H1 (cell line): ENCODE measurements around the gene SPPL3. TPM values are rescaled to one million over a fixed set of nuclear protein-coding genes. Genes with fewer than 3 reads are reported as not detected.

Experiments used
- CTCF ChIA-PET: fragments of 300-600 bp; sonication (Branson Sonifier 250); formaldehyde crosslinking; loops from one replicate; lab custom pipeline; 2021; ENCODE audit not compliant: partially characterized antibody; lab: Charles Lee
- POLR2A ChIA-PET: fragments of 300-600 bp; sonication (Branson Sonifier 250); formaldehyde crosslinking; loops from one replicate; lab custom pipeline; 2021; ENCODE audit warnings: inconsistent platforms; ENCODE audit not compliant: partially characterized antibody; lab: Charles Lee
- DNase-seq, 2 experiments: peaks; one replicate each; pipeline versions ENCODE4 v3.0.0 to v3.0.0-alpha.2; 2010 to 2022; ENCODE audit warnings: low spot score in 2 of 2, low read depth in 1 of 2, mixed read lengths in 1 of 2
- FAIRE-seq: peaks from 2 replicates; lab custom pipeline; 2011; peaks lifted over from hg19 to GRCh38; lab: Jason Lieb, UNC
- H2AFZ ChIP-seq: 2 replicates; pipeline ENCODE4 v1.8.1; 2012; ENCODE audit warnings: low read length, inconsistent platforms
- H2AK5ac ChIP-seq: 2 replicates; pipeline ENCODE4 v1.6.1; 2013; ENCODE audit warnings: low read depth, low read length
- H2BK120ac ChIP-seq: replicated peaks from 2 replicates; pipeline ENCODE3; 2013; ENCODE audit warnings: low read depth, low read length, inconsistent platforms
- H2BK12ac ChIP-seq: 2 replicates; pipeline ENCODE4 v1.6.1; 2013; ENCODE audit warnings: low read depth, low read length
- H2BK15ac ChIP-seq: 2 replicates; pipeline ENCODE4 v1.6.1; 2013; ENCODE audit warnings: low read length
- H2BK20ac ChIP-seq: 2 replicates; pipeline ENCODE4 v1.6.1; 2013; ENCODE audit warnings: low read length
- H2BK5ac ChIP-seq: 2 replicates; pipeline ENCODE4 v1.6.1; 2013; ENCODE audit warnings: low read depth, low read length
- H3K14ac ChIP-seq: 2 replicates; pipeline ENCODE4 v1.6.1; 2013; ENCODE audit warnings: inconsistent platforms; ENCODE audit not compliant: insufficient read length
- H3K18ac ChIP-seq: 2 replicates; pipeline ENCODE4 v1.6.1; 2013; ENCODE audit warnings: low read length; ENCODE audit errors: extremely low read depth
- H3K23ac ChIP-seq: 2 replicates; pipeline ENCODE4 v1.6.1; 2013; ENCODE audit warnings: inconsistent platforms; ENCODE audit not compliant: insufficient read length
- H3K23me2 ChIP-seq: 2 replicates; pipeline ENCODE4 v1.6.1; 2013; ENCODE audit warnings: low read depth, low read length
- H3K27ac ChIP-seq: 2 replicates; pipeline ENCODE4 v1.6.1; 2011; ENCODE audit warnings: low read depth, low read length, inconsistent platforms
- H3K27me3 ChIP-seq, 4 experiments: replicated peaks in 1 of 4; 1 replicate in 1 of 4; 2 replicates in 3 of 4; pipeline versions ENCODE4 v1.6.1 to v1.8.1; 2011 to 2013; ENCODE audit warnings: low read length in 3 of 4, mild to moderate bottlenecking in 3 of 4, inconsistent platforms in 2 of 4, mixed read lengths in 2 of 4, moderate library complexity in 1 of 4; ENCODE audit not compliant: control insufficient read depth in 3 of 4, insufficient read depth in 3 of 4; ENCODE audit errors: extremely low read depth in 1 of 4
- H3K36me3 ChIP-seq, 4 experiments: 2 replicates each; pipeline versions ENCODE4 v1.6.1 to v1.8.1; 2011 to 2013; ENCODE audit warnings: mild to moderate bottlenecking in 4 of 4, low read length in 3 of 4, moderate library complexity in 2 of 4, control low read depth in 1 of 4, inconsistent platforms in 1 of 4; ENCODE audit not compliant: insufficient read depth in 4 of 4, control insufficient read depth in 2 of 4
- H3K4ac ChIP-seq: replicated peaks from 2 replicates; pipeline ENCODE3; 2013; ENCODE audit warnings: low read length, low read depth, mixed read lengths, inconsistent platforms; ENCODE audit not compliant: insufficient read length
- H3K4me1 ChIP-seq, 4 experiments: replicated peaks in 1 of 4; 1 replicate in 1 of 4; 2 replicates in 3 of 4; pipeline versions ENCODE4 v1.6.1 to v1.8.1; 2011 to 2013; ENCODE audit warnings: low read length in 3 of 4, inconsistent platforms in 2 of 4, mixed read lengths in 1 of 4; ENCODE audit not compliant: insufficient read depth in 4 of 4, control insufficient read depth in 3 of 4
- H3K4me2 ChIP-seq, 2 experiments: 2 replicates each; pipeline versions ENCODE4 v1.6.1 to v1.8.1; 2011 to 2013; ENCODE audit warnings: low read depth in 2 of 2, low read length in 2 of 2, control low read depth in 1 of 2, inconsistent platforms in 1 of 2, mild to moderate bottlenecking in 1 of 2; ENCODE audit not compliant: insufficient read depth in 1 of 2
- H3K4me3 ChIP-seq, 4 experiments: fragments of 200-600, 300-600 bp in 1 of 4; sonication (generic), shearing (Covaris generic), sonication (Bioruptor Twin) in 1 of 4; 2 replicates each; pipeline versions ENCODE4 v1.5.1 to v1.8.1; 2011 to 2016; ENCODE audit warnings: low read length in 4 of 4, low read depth in 3 of 4, control low read depth in 2 of 4, inconsistent platforms in 2 of 4, mild to moderate bottlenecking in 2 of 4, mixed read lengths in 1 of 4, moderate library complexity in 1 of 4; ENCODE audit not compliant: insufficient read depth in 2 of 4; ENCODE audit errors: extremely low read depth in 1 of 4
- H3K56ac ChIP-seq: replicated peaks from 2 replicates; pipeline ENCODE3; 2013; ENCODE audit warnings: low read depth, mild to moderate bottlenecking, mixed read lengths, low read length, inconsistent platforms; ENCODE audit not compliant: insufficient read length
- H3K79me1 ChIP-seq: 2 replicates; pipeline ENCODE4 v1.6.1; 2013; ENCODE audit warnings: low read depth, low read length, control low read depth
- H3K79me2 ChIP-seq, 2 experiments: 2 replicates each; pipeline versions ENCODE4 v1.6.1 to v1.8.1; 2012 to 2013; ENCODE audit warnings: low read length in 2 of 2, mild to moderate bottlenecking in 2 of 2, inconsistent platforms in 1 of 2; ENCODE audit not compliant: insufficient read depth in 2 of 2, control insufficient read depth in 1 of 2
- H3K9ac ChIP-seq, 4 experiments: replicated peaks in 1 of 4; 1 replicate in 1 of 4; 2 replicates in 3 of 4; pipeline versions ENCODE4 v1.6.1 to v1.8.1; 2011 to 2013; ENCODE audit warnings: low read depth in 3 of 4, low read length in 3 of 4, control low read depth in 2 of 4, mild to moderate bottlenecking in 2 of 4, moderate library complexity in 2 of 4, inconsistent platforms in 1 of 4; ENCODE audit errors: extremely low read depth in 1 of 4
- H3K9me3 ChIP-seq, 2 experiments: 2 replicates each; pipeline versions ENCODE4 v1.6.1 to v1.8.1; 2012 to 2013; ENCODE audit warnings: mild to moderate bottlenecking in 2 of 2, moderate library complexity in 2 of 2, control low read depth in 1 of 2, inconsistent platforms in 1 of 2, low read depth in 1 of 2, low read length in 1 of 2, mixed read lengths in 1 of 2; ENCODE audit not compliant: insufficient read depth in 2 of 2
- H4K20me1 ChIP-seq, 2 experiments: replicated peaks in 1 of 2; 2 replicates each; pipeline versions ENCODE3 to v1.8.1; 2011 to 2013; ENCODE audit warnings: inconsistent platforms in 2 of 2, low read length in 2 of 2, mild to moderate bottlenecking in 1 of 2; ENCODE audit not compliant: insufficient read depth in 2 of 2, control insufficient read depth in 1 of 2
- H4K5ac ChIP-seq: 2 replicates; pipeline ENCODE4 v1.6.1; 2013; ENCODE audit warnings: low read length, low read depth, mixed read lengths, inconsistent platforms; ENCODE audit not compliant: insufficient read length
- H4K8ac ChIP-seq: 2 replicates; pipeline ENCODE4 v1.8.0; 2013; ENCODE audit warnings: mild to moderate bottlenecking, moderate library complexity, low read length, inconsistent platforms; ENCODE audit not compliant: insufficient read depth; ENCODE audit errors: extremely low read depth
- H4K91ac ChIP-seq: replicated peaks from 2 replicates; pipeline ENCODE3; 2013; ENCODE audit warnings: low read length, mixed read lengths, inconsistent platforms; ENCODE audit not compliant: insufficient read length
- CHD2 ChIP-seq: IDR thresholded peaks from 2 replicates; pipeline ENCODE4 v1.6.1; 2012; ENCODE audit warnings: low read length, improper control_type of control experiment
- JUND ChIP-seq: IDR thresholded peaks from 2 replicates; pipeline ENCODE4 v1.6.1; 2011; ENCODE audit warnings: mild to moderate bottlenecking, improper control_type of control experiment, low read length
- TEAD4 ChIP-seq: IDR thresholded peaks from 2 replicates; pipeline ENCODE4 v1.6.1; 2012; ENCODE audit warnings: low read depth, low read length, inconsistent platforms, mixed read lengths
- USF2 ChIP-seq: IDR thresholded peaks from 2 replicates; pipeline ENCODE4 v1.6.1; 2011; ENCODE audit warnings: low read length, improper control_type of control experiment
- WGBS, 2 experiments: shearing (Covaris generic) in 1 of 2; methylation state at CpG; one replicate each; pipeline versions ENCODE4 v1.1.6 to v1.1.7; 2013 to 2015; ENCODE audit warnings: low lambda C conversion rate in 2 of 2, mixed read lengths in 2 of 2, inconsistent platforms in 1 of 2, low coverage in 1 of 2, missing lambda C conversion rate in 1 of 2; ENCODE audit not compliant: insufficient replicate concordance in 2 of 2, insufficient coverage in 1 of 2, insufficient read length in 1 of 2; ENCODE audit errors: extremely low coverage in 1 of 2, missing lambda C conversion rate in 1 of 2; 5-methylcytosine and 5-hydroxymethylcytosine counted together
- polyA plus RNA-seq, 7 experiments: library from polyadenylated mRNA; depleted of rRNA in 3 of 7; stranded (reverse) in 5 of 7; unstranded in 2 of 7; fragments of >200 nt in 5 of 7; fragments of 200-250 nt in 2 of 7; gene quantifications; 1 replicate in 5 of 7; 2 replicates in 1 of 7; 4 replicates in 1 of 7; pipeline versions ENCODE4 v1.2.1 to v1.2.3, GENCODE V29; 2011 to 2013; ENCODE audit warnings: missing spikeins in 2 of 7, mixed read lengths in 2 of 7
- total RNA-seq: library from RNA; stranded (reverse); fragmentation: NEBNext Ultra II Directional; extraction: Animal tissue kit (Norgen Biotek cat#: 25700); gene quantifications from 2 replicates; pipeline ENCODE4 v1.2.1, GENCODE V29; 2021

The SPPL3 gene
- total and polyA plus RNA-seq, 2 of the 8 experiments (the other 6 are each of a cell fraction or from before 2014, with no cell fraction given), result 27.3 to 48.4 TPM

GRCh38 chr12:120757949-120758348 lies 146.2 kb downstream of the SPPL3 start:
- no peak overlapping the region for H3K4me3 ChIP-seq
- no peak for TF ChIP-seq TEAD4
- TF ChIP-seq CHD2, result no peak
- no peak for TF ChIP-seq JUND
- no peak for TF ChIP-seq USF2

More at GRCh38 chr12:120757949-120758348, 146.2 kb downstream of the SPPL3 start:
- 91% methylated on average over 5 of the region's 6 CpGs; no CpG with 5 or more reads in 1 of the 2 experiments for WGBS, 2 experiments
- Histone ChIP-seq H2AFZ (no peak overlapping the region), H4K20me1 (peaks cover 0 to 2% of the 10 kb centered on the region in 2 experiments), H3K9ac (no peak overlapping the region), H2BK120ac (no peak overlapping the region), H3K36me3 (peaks cover 0 to 7% (median under 1%) of the 10 kb centered on the region in 4 experiments; a peak in 4 of 8 replicates), H3K27ac (no peak overlapping the region), H2AK5ac (no peak overlapping the region), H2BK20ac (no peak overlapping the region), H3K79me2 (no peaks in the 10 kb centered on the region), H3K23me2 (no peaks in the 10 kb centered on the region), H4K8ac (no peak overlapping the region), H3K4me1 (peaks cover 0 to 10% (median 4%) of the 10 kb centered on the region in 4 experiments; a peak in 4 of 7 replicates), H2BK15ac (no peak overlapping the region), H3K14ac (no peak overlapping the region), H3K56ac (no peak overlapping the region), H3K4ac (no peak overlapping the region), H4K5ac (no peak overlapping the region), H3K18ac (no peak overlapping the region), H3K23ac (no peak overlapping the region), H2BK5ac (no peak overlapping the region), H3K9me3 (no peaks in the 10 kb centered on the region), H4K91ac (no peak overlapping the region), H3K79me1 (no peaks in the 10 kb centered on the region), H2BK12ac (no peak overlapping the region), H3K27me3 (no peaks in the 10 kb centered on the region), H3K4me2 (no peak overlapping the region)
- DNase-seq (no peak), FAIRE-seq (no peak)
- ChIA-PET POLR2A (interaction anchor here (1.4 kb wide), 1 partner anchor 90 kb away, joined by 3 read pairs; no protein-coding TSS in a partner anchor), CTCF (interaction anchor here (0.8 to 1.5 kb wide), 4 partner anchors 20 to 175 kb away, joined by 3 to 4 read pairs (median 4); no protein-coding TSS in a partner anchor)
